Measurements from ENCODE around the gene GLO1. TPM values are rescaled to one million over a fixed set of nuclear protein-coding genes. Genes with fewer than 3 reads are reported as not detected.

Gene GLO1
- total RNA-seq, result 75.2 TPM

GRCh38 chr6:38702558-38703397 is at the start of gene GLO1:
Gene GLO1, minus strand, starts transcription at chr6:38703145. Its CDS starts 91 bp downstream, at chr6:38703054.
- peak; percentile 97 for DNase-seq

DNA sequence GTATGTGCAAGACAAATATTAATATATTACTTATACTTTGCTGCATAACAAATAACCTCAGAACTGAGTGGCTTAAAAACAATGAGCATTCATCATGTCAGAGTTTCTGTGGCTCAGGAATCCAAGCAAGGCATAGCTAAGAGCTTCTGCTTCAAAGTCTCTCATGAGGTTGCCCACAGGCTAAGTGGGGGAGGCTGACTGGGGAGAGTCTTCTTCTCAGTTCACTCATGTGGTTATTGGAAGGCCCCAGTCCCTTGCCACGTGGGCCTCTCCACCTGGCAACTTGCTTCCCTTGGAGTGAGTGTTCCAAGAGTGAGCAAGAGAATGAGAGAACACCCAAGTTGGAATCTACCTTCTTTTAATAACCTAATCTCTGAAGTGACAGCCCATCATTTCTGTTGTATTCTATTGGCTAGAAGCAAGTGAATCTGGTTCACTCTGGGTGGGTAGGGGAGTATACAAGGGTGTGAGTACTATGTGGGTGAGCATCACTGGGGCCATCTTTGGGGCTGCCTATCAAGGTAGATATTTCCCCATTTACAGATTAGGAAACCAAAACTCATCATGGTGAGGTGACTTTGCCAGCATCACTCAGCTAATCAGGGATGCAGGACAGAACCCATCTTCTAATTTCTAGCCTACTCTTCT is 48.1 kb upstream of the GLO1 start:
- DNase-seq, result no peak

- DNase-seq, result no peak
Measured at GRCh38 chr6:38749473-38749872, 46.5 kb upstream of the GLO1 start.

GRCh38 chr6:38739532-38739931 is 36.6 kb upstream of the GLO1 start:
- DNase-seq, result no peak

- DNase-seq, result no peak
Measured at GRCh38 chr6:38738261-38738660, 35.3 kb upstream of the GLO1 start.

DNA sequence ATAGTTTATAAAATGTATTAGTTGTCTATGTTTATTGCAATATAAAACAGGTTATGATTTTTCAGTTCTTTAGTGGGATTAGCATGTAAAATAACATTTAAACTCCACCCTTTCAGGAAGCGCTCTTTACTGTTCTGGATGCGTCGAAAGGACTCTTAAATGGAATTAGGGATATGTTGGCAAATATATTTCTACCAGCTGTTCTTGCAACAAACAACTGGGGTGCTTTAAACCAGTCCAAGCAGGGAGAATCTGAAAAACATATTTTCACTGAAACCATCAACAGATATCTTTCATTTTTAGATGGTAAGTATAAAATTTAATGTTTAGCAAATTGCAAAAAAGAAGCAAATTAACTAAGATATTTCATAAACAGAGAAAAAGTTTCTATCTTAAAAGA is 34.0 kb upstream of the GLO1 start:
- no peak for DNase-seq

DNA sequence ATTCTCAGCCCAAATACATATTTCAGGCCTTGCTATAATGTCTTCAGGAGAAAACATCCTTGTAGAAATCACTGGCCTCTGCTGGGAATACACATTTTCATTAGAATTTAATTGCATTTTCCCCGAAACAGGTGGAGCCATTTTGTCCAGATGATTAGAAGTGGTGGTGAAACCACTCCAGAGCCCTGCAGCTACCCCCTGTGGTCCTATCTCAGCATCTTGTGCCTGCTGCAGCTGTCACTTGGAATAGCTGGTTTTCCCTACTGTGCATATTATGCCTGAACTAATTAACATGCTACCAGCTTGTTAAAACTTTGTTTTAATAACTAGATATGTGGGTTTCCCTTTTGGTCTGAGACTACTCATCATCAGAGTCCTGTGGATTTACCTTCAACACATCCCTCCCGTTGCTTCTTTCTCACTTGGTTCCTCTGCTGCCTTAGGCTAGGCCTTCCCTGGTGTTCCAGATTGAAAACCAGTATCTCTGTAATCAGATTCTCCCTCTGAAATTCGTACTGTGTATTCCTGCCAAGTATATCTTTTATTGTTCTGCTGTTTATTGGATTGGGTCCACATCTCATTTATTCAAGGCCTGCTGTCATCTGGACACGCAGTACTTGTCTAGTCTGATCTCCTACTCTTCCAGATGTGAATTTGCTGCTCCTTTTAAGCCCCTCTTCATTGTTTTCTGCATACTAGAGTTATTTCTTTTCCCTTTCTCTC is 27.4 kb upstream of the GLO1 start:
- DNase-seq, result no peak

DNA sequence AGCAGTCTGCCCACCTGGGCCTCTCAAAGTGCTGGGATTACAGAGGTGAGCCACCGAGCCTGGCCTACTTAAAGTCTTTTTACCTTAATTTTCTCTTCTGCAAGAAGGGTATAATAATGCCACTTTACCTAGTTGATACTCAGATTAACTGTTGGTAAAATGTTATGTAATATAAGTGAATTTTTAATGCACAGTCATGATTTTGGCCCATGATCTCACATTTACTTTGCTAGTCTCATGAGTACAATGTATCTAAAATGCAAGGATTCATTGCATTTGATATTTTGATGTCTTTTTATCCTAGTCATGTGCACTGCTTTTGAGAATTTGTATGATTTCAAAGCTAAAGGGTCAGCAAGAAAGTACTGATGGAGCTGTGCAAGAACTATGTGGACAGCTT is 25.3 kb upstream of the GLO1 start:
- no peak for DNase-seq

- DNase-seq, result no peak
Measured at GRCh38 chr6:38725414-38726183, 22.7 kb upstream of the GLO1 start.

- no peak for DNase-seq
Measured at GRCh38 chr6:38724343-38724742, 21.4 kb upstream of the GLO1 start.

- no peak for DNase-seq
Measured at GRCh38 chr6:38723783-38724182, 20.8 kb upstream of the GLO1 start.

DNA sequence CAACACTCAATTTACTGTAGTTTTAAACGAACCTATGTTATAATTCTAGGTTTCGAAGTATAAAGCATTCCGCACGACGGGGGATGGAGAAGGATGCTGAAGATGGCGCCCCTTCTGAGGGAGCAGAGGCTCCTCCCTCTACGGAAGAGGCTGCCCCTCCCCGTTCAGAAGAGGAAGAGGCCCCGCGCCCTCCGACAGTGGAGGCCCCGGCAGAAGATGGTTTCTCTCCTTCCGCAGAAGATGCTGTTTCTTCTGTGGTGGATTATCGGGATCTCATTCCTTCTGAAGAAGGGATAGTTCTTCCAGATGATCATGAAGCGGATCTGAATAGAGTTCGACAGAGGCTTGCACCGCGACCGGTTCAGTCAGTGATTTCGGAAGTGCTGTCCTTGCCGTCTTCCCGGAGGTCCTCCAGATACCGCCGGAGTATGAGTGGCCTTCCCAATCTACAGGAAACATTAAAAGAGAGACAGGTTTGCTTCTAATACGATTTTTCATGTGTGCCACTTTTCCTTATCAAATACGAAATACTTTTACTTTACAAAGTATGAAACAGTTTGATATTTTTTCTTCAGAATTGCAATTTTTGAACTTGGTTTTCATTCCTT is 19.9 kb upstream of the GLO1 start:
- DNase-seq, result no peak

DNA sequence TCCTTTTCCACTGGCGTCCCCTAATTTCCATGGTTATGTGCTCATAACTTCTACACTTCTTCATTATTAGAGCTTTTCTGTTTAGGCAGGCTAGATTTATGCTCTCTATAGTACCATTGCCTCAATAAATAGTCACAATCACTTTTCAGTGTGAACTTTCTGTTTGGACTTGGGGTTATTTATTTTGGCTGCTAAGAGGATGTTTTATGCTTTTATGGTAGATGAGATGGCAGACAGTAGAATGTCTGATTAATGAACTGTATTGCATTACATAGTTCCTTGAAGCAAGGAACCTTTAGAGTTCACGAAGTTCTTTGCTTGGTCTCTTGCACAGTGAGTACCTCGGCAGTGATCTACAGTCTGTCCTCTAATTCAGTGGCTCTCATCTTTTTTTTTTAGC is 19.1 kb upstream of the GLO1 start:
- DNase-seq, result no peak

- DNase-seq, result no peak
Measured at GRCh38 chr6:38720295-38720694, 17.4 kb upstream of the GLO1 start.

GRCh38 chr6:38719358-38719757 is 16.4 kb upstream of the GLO1 start:
- no peak for DNase-seq

DNA sequence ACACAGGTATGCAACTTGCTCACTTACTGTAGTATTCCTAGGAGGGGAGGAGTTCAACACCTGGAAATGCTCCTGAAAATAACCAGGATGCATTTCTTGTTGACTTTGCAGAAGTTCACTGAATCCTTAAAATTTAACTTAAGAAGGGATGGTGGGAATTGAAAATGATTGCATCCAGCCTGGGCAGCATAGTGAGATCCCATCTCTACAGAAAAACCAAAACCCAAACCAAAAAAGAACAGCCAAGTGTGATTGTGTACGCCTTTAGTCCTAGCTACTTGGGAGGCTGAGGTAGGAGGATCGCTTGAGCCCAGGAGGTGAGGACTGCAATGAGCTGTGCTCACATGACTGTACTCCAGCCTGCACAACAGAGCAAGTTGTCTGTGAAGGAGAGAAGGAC is 13.9 kb upstream of the GLO1 start:
- no peak for DNase-seq

DNA sequence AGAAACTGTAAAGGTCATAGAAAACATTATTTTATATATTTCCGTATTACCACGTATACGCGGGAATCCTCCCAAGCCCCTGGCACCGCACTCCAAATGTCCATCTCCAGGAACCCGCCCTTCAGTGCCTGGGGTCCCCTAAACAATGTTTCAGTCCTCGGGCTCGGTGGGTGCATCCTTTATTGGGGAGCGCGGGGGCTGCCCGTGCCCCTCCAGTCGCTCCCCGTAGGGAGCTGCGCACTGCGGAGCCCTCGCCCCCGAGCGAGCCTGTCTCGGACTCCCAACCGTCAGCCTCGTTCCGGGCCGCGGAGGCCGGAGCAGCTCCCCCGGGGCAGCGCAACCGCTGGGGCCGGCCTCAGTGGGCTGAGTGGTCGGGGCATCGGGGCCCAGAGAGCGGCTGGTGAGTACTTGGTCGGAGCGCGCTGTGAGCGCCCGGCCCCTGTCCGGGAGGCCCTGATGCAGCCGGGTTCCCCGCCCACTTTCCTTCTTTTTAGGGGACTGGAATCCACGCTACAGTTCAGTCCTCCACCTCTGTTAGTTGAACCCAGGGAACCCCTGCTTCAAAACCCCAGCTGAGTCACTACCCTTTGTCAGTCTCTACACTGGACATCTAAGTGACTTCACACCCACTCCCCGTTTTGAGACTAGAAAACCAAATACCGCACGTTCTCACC is 12.2 kb upstream of the GLO1 start, which contains the start of gene DNAH8:
TSS of gene DNAH8 (plus strand) at position 296 of the 674 bp plus-strand sequence. CDS start 7,499 bp downstream, outside the sequence.
- no peak for DNase-seq

DNA sequence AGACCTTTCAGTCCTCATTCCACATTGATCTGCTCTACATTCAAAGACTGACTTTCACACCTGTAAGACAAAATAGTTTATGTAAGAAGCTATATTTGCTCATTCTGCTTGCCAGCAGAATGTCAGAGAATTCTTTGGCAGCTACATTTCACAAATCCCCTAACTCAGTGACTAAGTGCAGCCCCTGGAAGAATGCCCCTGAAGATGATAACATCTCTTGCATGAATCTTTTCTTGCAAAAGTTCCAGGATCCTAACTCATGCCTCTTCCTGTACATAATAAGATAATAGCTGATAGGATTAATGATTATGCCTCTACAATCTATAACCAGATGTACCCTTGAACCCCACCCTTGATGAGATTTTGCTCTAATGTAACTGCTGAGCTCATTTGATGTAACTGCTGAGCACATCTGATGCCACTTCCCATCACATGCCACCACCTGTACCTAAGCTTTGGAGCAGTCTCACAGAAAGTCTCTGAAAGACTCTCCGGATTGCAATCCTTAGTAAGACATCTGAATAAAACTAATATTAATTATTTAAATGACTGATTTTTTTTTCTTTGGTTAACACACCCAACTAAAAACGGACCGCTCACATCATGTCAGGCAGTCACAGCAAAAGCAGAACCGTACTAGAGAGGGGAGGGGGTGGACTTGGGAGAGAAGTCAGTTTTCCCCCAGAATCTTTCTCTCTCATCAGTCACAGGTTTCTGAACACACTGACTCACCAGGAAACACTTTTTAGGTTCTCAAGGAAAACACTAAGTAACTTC is 11.5 kb upstream of the GLO1 start:
- DNase-seq, result no peak

DNA sequence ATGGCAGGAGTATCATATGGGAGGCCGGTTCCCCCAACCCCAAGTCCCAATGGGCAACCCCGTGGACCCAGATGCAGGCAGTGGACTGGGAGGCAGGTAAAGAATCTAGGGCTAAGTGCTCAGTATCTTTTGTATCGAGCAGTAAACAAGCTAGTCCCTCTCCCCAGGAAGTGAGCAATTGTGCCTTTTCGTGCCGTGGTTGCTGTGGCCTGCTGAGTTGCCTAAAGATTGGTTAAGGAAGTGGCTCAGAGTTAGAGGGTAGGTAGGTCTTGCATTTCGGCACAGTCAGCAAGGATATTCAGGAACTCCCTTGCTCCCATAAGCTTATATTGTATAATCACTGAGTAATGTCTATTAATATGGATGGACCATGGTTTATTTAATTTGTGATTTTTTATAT is 10.9 kb upstream of the GLO1 start:
- DNase-seq, result no peak

- DNase-seq, result no peak
Measured at GRCh38 chr6:38708496-38708895, 5.6 kb upstream of the GLO1 start.

DNA sequence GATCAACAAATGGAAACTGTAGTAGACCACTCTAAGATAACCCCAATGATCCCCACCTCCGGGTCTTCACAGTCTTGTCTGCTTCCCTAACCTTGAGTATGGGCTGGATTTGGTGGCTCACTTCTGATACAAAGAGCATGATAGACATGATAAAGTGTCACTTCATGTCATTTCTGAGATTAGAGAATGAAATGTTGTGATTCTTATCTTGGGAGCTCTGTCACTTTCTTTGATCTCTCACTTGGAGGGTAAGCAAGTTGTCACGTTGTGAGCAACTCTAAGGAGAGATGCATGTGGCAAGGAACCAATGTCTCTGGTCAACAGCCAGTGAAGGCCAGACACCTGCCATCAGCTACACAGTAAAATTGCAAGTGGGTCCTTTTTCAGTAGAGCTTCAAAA is 3.0 kb upstream of the GLO1 start:
- no peak for DNase-seq

Data from occipital lobe (tissue), 2 donors.